DOHH2 (cell line): ENCODE measurements around the gene KSR1.

Experiments
- H3F3A ChIP-seq: fragments of 200-600 bp; sonication (generic), shearing (Covaris generic); 2 replicates; pipeline ENCODE4 v1.6.0; 2016; ENCODE audit warnings: antibody characterized with exemption, mild to moderate bottlenecking; ENCODE audit not compliant: control insufficient read depth, insufficient read depth
- H3K27ac ChIP-seq: fragments of 200-600 bp; sonication (generic); 2 replicates; pipeline ENCODE4 v1.5.1; 2014; ENCODE audit warnings: low read depth, mild to moderate bottlenecking, low read length, moderate library complexity
- H3K27me3 ChIP-seq: fragments of 200-600 bp; sonication (generic); 2 replicates; pipeline ENCODE4 v1.6.1; 2014; ENCODE audit warnings: mild to moderate bottlenecking, low read length, mixed read lengths; ENCODE audit not compliant: control insufficient read depth
- H3K36me3 ChIP-seq: fragments of 200-600 bp; sonication (generic); 2 replicates; pipeline ENCODE4 v1.6.1; 2014; ENCODE audit warnings: mild to moderate bottlenecking, low read length, moderate library complexity, mixed read lengths; ENCODE audit not compliant: control insufficient read depth
- H3K4me1 ChIP-seq: fragments of 200-600 bp; sonication (generic); 2 replicates; pipeline ENCODE4 v1.6.1; 2014; ENCODE audit warnings: mild to moderate bottlenecking, low read length, mixed read lengths; ENCODE audit not compliant: control insufficient read depth
- H3K4me2 ChIP-seq: fragments of 200-600 bp; sonication (generic); 2 replicates; pipeline ENCODE4 v1.6.0; 2014; ENCODE audit warnings: mild to moderate bottlenecking, low read length, moderate library complexity
- H3K4me3 ChIP-seq: fragments of 200-600 bp; sonication (generic); 2 replicates; pipeline ENCODE4 v1.5.1; 2014; ENCODE audit warnings: mild to moderate bottlenecking, low read length, mixed read lengths
- H3K79me2 ChIP-seq: fragments of 200-600 bp; sonication (generic); 2 replicates; pipeline ENCODE4 v1.6.1; 2014; ENCODE audit warnings: mild to moderate bottlenecking, low read length, mixed read lengths; ENCODE audit not compliant: control insufficient read depth
- H3K9me2 ChIP-seq: fragments of 200-600 bp; sonication (generic); replicated peaks from 2 replicates; pipeline ENCODE4 v1.6.1; 2014; ENCODE audit warnings: mild to moderate bottlenecking, low read length, mixed read lengths; ENCODE audit not compliant: control insufficient read depth
- H3K9me3 ChIP-seq: fragments of 200-600 bp; sonication (generic); 2 replicates; pipeline ENCODE4 v1.6.1; 2014; ENCODE audit warnings: antibody characterized with exemption, low read length, mixed read lengths; ENCODE audit not compliant: control insufficient read depth, insufficient read depth
- H4K20me1 ChIP-seq: fragments of 200-600 bp; sonication (generic); 2 replicates; pipeline ENCODE4 v1.6.0; 2014; ENCODE audit warnings: low read depth, mild to moderate bottlenecking, antibody characterized with exemption, low read length, moderate library complexity; ENCODE audit not compliant: control insufficient read depth, insufficient read depth
- CTCF ChIP-seq: fragments of 200-600 bp; sonication (generic); IDR thresholded peaks from one replicate; pipeline ENCODE4 v1.5.1; 2014; ENCODE audit warnings: antibody characterized with exemption, mild to moderate bottlenecking, low read depth, low read length; ENCODE audit not compliant: poor library complexity, severe bottlenecking
- EZH2phosphoT487 ChIP-seq: fragments of 200-600 bp; sonication (generic); IDR thresholded peaks from 2 replicates; pipeline ENCODE4 v1.6.1; 2017; ENCODE audit warnings: borderline replicate concordance, mild to moderate bottlenecking, antibody characterized with exemption, low read length, moderate library complexity, mixed read lengths

The KSR1 gene

GRCh38 chr17:27458524-27458908, 2.3 kb downstream of the KSR1 start:
- Histone ChIP-seq H4K20me1 (no peaks in the 10 kb centered on the region), H3K79me2 (no peaks in the 10 kb centered on the region), H3K9me3 (no peaks in the 10 kb centered on the region), H3K4me3 (no peak overlapping the region), H3K36me3 (no peaks in the 10 kb centered on the region), H3K27ac (no peak overlapping the region), H3F3A (no peaks in the 10 kb centered on the region), H3K9me2 (no peaks in the 10 kb centered on the region), H3K4me1 (peaks cover 9% of the 10 kb centered on the region; the same call in 1 of the 2 replicates), H3K4me2 (no peak overlapping the region), H3K27me3 (peaks cover 48% of the 10 kb centered on the region)
- TF ChIP-seq CTCF, result no peak
- no peak for TF ChIP-seq EZH2phosphoT487

GRCh38 chr17:27459433-27459832, 3.2 kb downstream of the KSR1 start:
- H3K4me3 ChIP-seq, result no peak overlapping the region
- H3K9me3 ChIP-seq, result no peaks in the 10 kb centered on the region
- no peak overlapping the region for H3K4me2 ChIP-seq
- H3K27me3 ChIP-seq, result peaks cover 48% of the 10 kb centered on the region
- H3K79me2 ChIP-seq, result no peaks in the 10 kb centered on the region
- no peak overlapping the region for H3K27ac ChIP-seq
- peaks cover 9% of the 10 kb centered on the region; the same call in 1 of the 2 replicates for H3K4me1 ChIP-seq
- H3K36me3 ChIP-seq, result no peaks in the 10 kb centered on the region
- no peaks in the 10 kb centered on the region for H3K9me2 ChIP-seq
- H4K20me1 ChIP-seq, result no peaks in the 10 kb centered on the region
- TF ChIP-seq EZH2phosphoT487 (no peak), CTCF (no peak)
- H3F3A ChIP-seq, result no peaks in the 10 kb centered on the region

GRCh38 chr17:27460196-27460725, 4.0 kb downstream of the KSR1 start:
- TF ChIP-seq EZH2phosphoT487 (no peak), CTCF (no peak)
- Histone ChIP-seq H3K36me3 (no peaks in the 10 kb centered on the region), H3K4me1 (peaks cover 9% of the 10 kb centered on the region; the same call in 1 of the 2 replicates), H3K9me3 (no peaks in the 10 kb centered on the region), H3K9me2 (no peaks in the 10 kb centered on the region), H4K20me1 (no peaks in the 10 kb centered on the region), H3F3A (no peaks in the 10 kb centered on the region), H3K79me2 (no peaks in the 10 kb centered on the region), H3K27ac (no peak overlapping the region), H3K27me3 (peaks cover 43% of the 10 kb centered on the region), H3K4me2 (no peak overlapping the region), H3K4me3 (no peak overlapping the region)
